Endothelial cell of umbilical vein (primary cell): ENCODE data around the gene NT5DC1. TPM values are rescaled to one million over a fixed set of nuclear protein-coding genes. Genes with fewer than 3 reads are reported as not detected.

Experiments used
- BruUV-seq: library from RNA; stranded (reverse); fragments of 400-500 nt; replicated peaks from 2 replicates; lab custom pipeline; 2021; lab: Mats Ljungman, UMichigan
- CTCF ChIA-PET: fragments of 300-600, 350-600 bp; sonication (Branson Sonifier 250); formaldehyde crosslinking; loops from one replicate; lab custom pipeline; 2021; ENCODE audit warnings: antibody characterized with exemption, inconsistent platforms; lab: Charles Lee
- POLR2A ChIA-PET: fragments of 300-600, 350-600 bp; sonication (Branson Sonifier 250); formaldehyde crosslinking; loops from one replicate; lab custom pipeline; 2021; ENCODE audit warnings: antibody characterized with exemption, inconsistent platforms; lab: Charles Lee
- DNase-seq: peaks from one replicate; pipeline ENCODE4 v3.0.0-alpha.2; 2011; ENCODE audit warnings: low read depth, low spot score
- FAIRE-seq: peaks from 2 replicates; lab custom pipeline; 2011; peaks lifted over from hg19 to GRCh38; lab: Jason Lieb, UNC
- H2AFZ ChIP-seq: 2 replicates; pipeline ENCODE4 v1.6.0; 2012; ENCODE audit warnings: low read depth, low read length, control low read depth, inconsistent platforms
- H3K27ac ChIP-seq: 2 replicates; pipeline ENCODE4 v1.5.1; 2011; ENCODE audit warnings: low read depth, mild to moderate bottlenecking, control low read depth, low read length, moderate library complexity; ENCODE audit not compliant: insufficient read depth
- H3K27me3 ChIP-seq, 2 experiments: 2 replicates each; pipeline versions ENCODE4 v1.6.0 to v1.6.1; 2011; ENCODE audit warnings: low read length in 2 of 2, mixed read lengths in 1 of 2; ENCODE audit not compliant: control insufficient read depth in 2 of 2, insufficient read depth in 2 of 2
- H3K36me3 ChIP-seq, 2 experiments: 2 replicates in 1 of 2; 3 replicates in 1 of 2; pipeline ENCODE4 v1.5.1; 2011; ENCODE audit warnings: low read length in 2 of 2, mild to moderate bottlenecking in 1 of 2, moderate library complexity in 1 of 2; ENCODE audit not compliant: control insufficient read depth in 2 of 2, insufficient read depth in 2 of 2; ENCODE audit errors: extremely low read depth in 1 of 2
- H3K4me1 ChIP-seq: 3 replicates; pipeline ENCODE4 v1.5.1; 2011; ENCODE audit warnings: mild to moderate bottlenecking, low read length; ENCODE audit not compliant: control insufficient read depth, insufficient read depth; ENCODE audit errors: extremely low read depth
- H3K4me2 ChIP-seq: 2 replicates; pipeline ENCODE4 v1.6.1; 2011; ENCODE audit warnings: low read length, control low read depth, mixed read lengths; ENCODE audit not compliant: insufficient read depth
- H3K4me3 ChIP-seq, 3 experiments: fragments of 200-600 bp in 1 of 3; sonication (generic), shearing (Covaris generic) in 1 of 3; replicated peaks in 1 of 3; 2 replicates each; pipeline ENCODE4 v1.5.1; 2011 to 2016; ENCODE audit warnings: control low read depth in 3 of 3, low read length in 3 of 3, mild to moderate bottlenecking in 2 of 3, inconsistent platforms in 1 of 3, low read depth in 1 of 3, moderate library complexity in 1 of 3; ENCODE audit not compliant: insufficient read depth in 1 of 3
- H3K79me2 ChIP-seq: 2 replicates; pipeline ENCODE4 v1.6.0; 2012; ENCODE audit warnings: low read length, inconsistent platforms; ENCODE audit not compliant: control insufficient read depth, insufficient read depth
- H3K9ac ChIP-seq: replicated peaks from 2 replicates; pipeline ENCODE3; 2011; ENCODE audit warnings: low read length, control low read depth; ENCODE audit not compliant: insufficient read depth; ENCODE audit errors: extremely low read depth
- H3K9me1 ChIP-seq: replicated peaks from 3 replicates; pipeline ENCODE4 v1.6.0; 2011; ENCODE audit warnings: mild to moderate bottlenecking, low read length; ENCODE audit not compliant: control insufficient read depth, insufficient read depth; ENCODE audit errors: extremely low read depth
- H3K9me3 ChIP-seq: replicated peaks from 2 replicates; pipeline ENCODE4 v1.5.1; 2012; ENCODE audit warnings: low read length, inconsistent platforms; ENCODE audit not compliant: control insufficient read depth, insufficient read depth
- H4K20me1 ChIP-seq: replicated peaks from 2 replicates; pipeline ENCODE3; 2011; ENCODE audit warnings: mild to moderate bottlenecking, low read length; ENCODE audit not compliant: control insufficient read depth, insufficient read depth; ENCODE audit errors: extremely low read depth
- CTCF ChIP-seq, 2 donors: IDR thresholded peaks; 1 replicate in 1 of 2; 2 replicates in 1 of 2; pipeline ENCODE4 v1.5.1; 2011; ENCODE audit warnings: low read length in 2 of 2, mild to moderate bottlenecking in 2 of 2, moderate library complexity in 2 of 2, control low read depth in 1 of 2, inconsistent platforms in 1 of 2, low read depth in 1 of 2; ENCODE audit not compliant: insufficient read depth in 1 of 2; ENCODE audit errors: extremely low read depth in 1 of 2
- EZH2 ChIP-seq: IDR thresholded peaks from 2 replicates; pipeline ENCODE4 v1.6.1; 2012; ENCODE audit warnings: borderline replicate concordance, low read depth, mild to moderate bottlenecking, moderate library complexity, low read length, inconsistent platforms; ENCODE audit not compliant: severe bottlenecking
- FOS ChIP-seq: IDR thresholded peaks from 2 replicates; pipeline ENCODE4 v1.6.1; 2011; ENCODE audit warnings: mild to moderate bottlenecking, low read length, moderate library complexity, borderline replicate concordance; ENCODE audit not compliant: insufficient read depth
- GATA2 ChIP-seq: IDR thresholded peaks from 2 replicates; pipeline ENCODE4 v1.7.0; 2011; ENCODE audit warnings: low read depth, mild to moderate bottlenecking, moderate library complexity, mixed read lengths, low read length; ENCODE audit not compliant: insufficient read length, insufficient read depth
- JUN ChIP-seq: IDR thresholded peaks from 2 replicates; pipeline ENCODE4 v1.6.1; 2011; ENCODE audit warnings: borderline replicate concordance, low read depth; ENCODE audit not compliant: insufficient read length, insufficient read depth
- MYC ChIP-seq: IDR thresholded peaks from one replicate; pipeline ENCODE4 v1.6.1; 2011; ENCODE audit warnings: mild to moderate bottlenecking, low read depth, low read length
- POLR2A ChIP-seq: IDR thresholded peaks from 2 replicates; pipeline ENCODE4 v1.6.1; 2012; ENCODE audit warnings: low read depth, mild to moderate bottlenecking, control low read depth, low read length
- POLR2AphosphoS5 ChIP-seq: IDR thresholded peaks from 2 replicates; pipeline ENCODE4 v1.6.1; 2012; ENCODE audit warnings: low read depth, mild to moderate bottlenecking, control low read depth, low read length, moderate library complexity; ENCODE audit not compliant: insufficient read depth
- dilution Hi-C: fragments of 300-500 bp; cut with MboI; formaldehyde crosslinking; loops from one replicate; pipeline ENCODE4 v1.15.0; 2019; ENCODE audit warnings: low sequenced_read_pairs; ENCODE audit not compliant: extremely low pct_ligation_motif_present
- intact Hi-C: fragments of 100-400 bp; cut with micrococcal nuclease; formaldehyde crosslinking; loops from one replicate; pipeline ENCODE4 v1.10.0; 2022
- polyA plus RNA-seq, 4 experiments: library from polyadenylated mRNA; depleted of rRNA in 3 of 4; stranded (reverse) in 3 of 4; unstranded in 1 of 4; fragments of >200 nt; gene quantifications; 2 replicates each; pipeline versions ENCODE4 v1.2.1 to v1.2.3, GENCODE V29; 2011 to 2012; ENCODE audit warnings: missing spikeins in 1 of 4
- total RNA-seq: library from RNA; stranded (reverse); gene quantifications from 2 replicates; pipeline ENCODE4 v1.2.3, GENCODE V29; 2021
- TF ChIP-seq, protein P1 (sequence below): IDR thresholded peaks from 2 replicates; pipeline ENCODE4 v1.6.1; 2011; ENCODE audit not compliant: insufficient read depth, insufficient read length

The NT5DC1 gene
- total and polyA plus RNA-seq, 2 donors (not counting 3 experiments of a cell fraction or from before 2014, with no cell fraction given), result 11.3 to 24.3 TPM

DNA sequence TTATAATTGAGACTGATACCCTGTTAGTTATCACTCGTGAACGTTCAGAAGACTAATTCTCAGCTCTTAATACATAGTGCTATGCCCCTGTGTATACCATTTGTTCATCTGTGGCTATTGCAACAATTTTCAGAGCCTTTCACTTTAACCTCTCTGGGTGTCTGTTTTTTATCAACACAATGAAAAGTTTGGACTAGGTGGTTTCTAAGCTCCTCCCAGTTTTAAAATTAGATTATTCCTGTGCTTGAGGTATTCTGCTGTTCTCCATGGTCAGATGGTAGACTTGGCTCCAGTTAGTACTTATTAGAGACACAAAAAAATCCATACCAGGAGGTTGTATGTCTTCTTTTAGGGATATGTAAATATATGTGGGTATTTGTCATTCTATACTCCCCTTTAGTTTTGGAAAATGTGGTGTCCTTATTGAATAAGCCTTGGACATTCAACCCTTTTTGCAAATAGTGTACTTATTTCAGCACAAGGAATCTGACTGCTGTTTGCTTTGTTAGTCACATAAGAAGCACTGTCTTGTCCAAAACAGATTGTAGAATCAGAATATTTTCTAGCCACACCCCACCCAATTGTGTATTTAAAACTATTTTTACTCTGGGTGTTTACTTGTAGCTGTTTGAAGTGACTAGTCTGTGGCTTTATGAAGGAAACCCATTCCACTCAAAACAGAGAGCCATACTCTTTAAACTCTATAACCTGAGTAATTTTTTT, 27.3 kb downstream of the NT5DC1 start:
- dilution Hi-C loops (no loop called here), intact Hi-C loops (no loop called here)
- Histone ChIP-seq H3K4me3 (no peak overlapping the region), H3K9me3 (no peaks in the 10 kb centered on the region), H3K4me1 (no peaks in the 10 kb centered on the region), H4K20me1 (no peaks in the 10 kb centered on the region), H3K4me2 (no peak overlapping the region), H3K27ac (no peak overlapping the region), H3K36me3 (no peaks in the 10 kb centered on the region), H2AFZ (no peak overlapping the region), H3K9me1 (no peaks in the 10 kb centered on the region), H3K27me3 (no peaks in the 10 kb centered on the region), H3K9ac (no peak overlapping the region), H3K79me2 (no peaks in the 10 kb centered on the region)
- ChIA-PET POLR2A (no interaction called here), CTCF (no interaction called here)
- DNase-seq (no peak), FAIRE-seq (no peak)
- BruUV-seq, result no TSS peak
- TF ChIP-seq POLR2AphosphoS5, result no peak
- TF ChIP-seq EZH2, result no peak
- TF ChIP-seq MYC, result no peak
- no peak for TF ChIP-seq FOS
- TF ChIP-seq, protein P1, sequence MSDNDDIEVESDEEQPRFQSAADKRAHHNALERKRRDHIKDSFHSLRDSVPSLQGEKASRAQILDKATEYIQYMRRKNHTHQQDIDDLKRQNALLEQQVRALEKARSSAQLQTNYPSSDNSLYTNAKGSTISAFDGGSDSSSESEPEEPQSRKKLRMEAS, result no peak
- TF ChIP-seq POLR2A, result no peak
- no peak for TF ChIP-seq CTCF (IDR thresholded peaks at IDR 0.05; ENCODE audit: extremely low read depth in 1 of 2, insufficient read depth in 1 of 2, low read depth in 1 of 2, low read length in 2 of 2)
- TF ChIP-seq JUN, result no peak
- no peak for TF ChIP-seq GATA2
